NCI-H510A (cell line): Measurements from ENCODE around the gene TTF2.
"Not testable (repeated sequence)": the region's sequence is repeated elsewhere in the genome, so short reads cannot be mapped to it uniquely, and the experiment has no call there.

ENCODE experiments used
- DNase-seq: peaks from one replicate; lab custom pipeline; 2025; lab: John Stamatoyannopoulos, UW

Gene TTF2

DNA sequence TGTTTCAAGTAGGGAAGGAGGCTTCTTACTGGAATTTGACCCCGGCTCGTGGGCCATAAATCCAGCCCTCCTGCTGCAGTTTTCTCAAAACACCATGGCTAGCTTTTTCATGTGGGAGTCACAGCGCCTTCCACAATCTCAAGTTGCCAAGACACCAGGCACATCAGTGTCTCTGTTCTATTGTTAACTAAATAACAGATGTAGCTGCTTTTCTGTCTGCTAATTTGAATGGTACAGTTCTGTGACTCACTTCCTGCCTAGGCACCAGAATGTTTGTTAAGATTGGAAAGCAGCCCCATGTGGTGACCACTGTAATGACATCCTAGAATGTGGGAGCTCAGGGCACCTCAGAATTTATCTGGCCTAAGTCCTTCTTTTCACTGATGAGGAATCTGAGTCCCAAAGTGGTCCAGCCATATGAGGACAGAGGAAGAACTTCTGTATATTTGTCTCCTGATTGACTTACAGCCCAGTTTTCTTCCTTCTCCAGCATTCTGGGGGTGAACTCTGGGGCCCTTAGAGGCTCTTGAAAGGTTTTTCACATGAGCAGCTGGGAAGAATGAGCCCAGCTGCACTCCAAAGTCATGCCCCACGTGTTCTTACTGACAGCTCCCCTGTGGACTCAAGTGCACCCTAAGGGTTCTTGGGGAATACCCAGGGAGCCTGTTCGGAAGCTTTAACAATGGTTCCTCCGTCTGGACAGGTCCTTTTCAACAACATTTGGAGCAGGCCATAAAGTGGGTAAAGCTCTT lies 33.9 kb downstream of the TTF2 start:
- no peak for DNase-seq

DNA sequence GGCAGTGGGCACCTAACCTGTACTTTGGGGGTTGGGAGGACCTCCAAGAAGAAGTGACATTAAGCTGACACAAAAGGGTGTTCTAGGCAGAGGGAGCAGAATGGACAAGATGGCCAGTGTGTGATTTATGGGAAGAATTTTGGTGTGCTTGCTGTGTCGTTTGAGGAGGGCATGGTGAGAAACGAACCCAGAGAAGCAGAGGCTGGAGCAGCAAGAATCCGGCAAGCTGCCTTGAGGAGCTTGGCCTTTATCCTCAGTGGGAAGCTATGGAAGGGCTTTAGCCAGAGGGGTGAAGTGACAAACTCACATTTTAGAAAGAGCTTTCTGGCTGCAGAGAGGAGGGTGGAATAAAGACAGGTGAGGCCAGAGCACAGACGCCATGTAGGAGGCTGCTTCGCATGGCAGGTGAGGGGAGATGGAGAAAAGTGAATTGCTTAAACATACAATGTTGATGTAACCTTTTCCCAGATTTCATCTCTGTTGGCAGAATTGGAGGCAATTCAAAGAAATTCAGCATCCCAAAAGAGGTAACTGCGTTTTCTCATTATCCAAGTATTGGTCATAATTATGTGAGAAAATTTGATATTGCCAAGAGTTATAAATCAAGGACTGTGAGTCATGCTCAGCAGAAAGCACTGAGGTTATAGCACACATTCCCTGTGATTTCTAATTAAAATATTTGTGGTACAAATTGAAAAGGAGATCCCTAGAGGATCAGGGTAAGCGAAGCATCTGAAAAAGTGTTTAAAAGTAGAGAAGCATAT lies 34.9 kb downstream of the TTF2 start:
- no peak for DNase-seq

DNA sequence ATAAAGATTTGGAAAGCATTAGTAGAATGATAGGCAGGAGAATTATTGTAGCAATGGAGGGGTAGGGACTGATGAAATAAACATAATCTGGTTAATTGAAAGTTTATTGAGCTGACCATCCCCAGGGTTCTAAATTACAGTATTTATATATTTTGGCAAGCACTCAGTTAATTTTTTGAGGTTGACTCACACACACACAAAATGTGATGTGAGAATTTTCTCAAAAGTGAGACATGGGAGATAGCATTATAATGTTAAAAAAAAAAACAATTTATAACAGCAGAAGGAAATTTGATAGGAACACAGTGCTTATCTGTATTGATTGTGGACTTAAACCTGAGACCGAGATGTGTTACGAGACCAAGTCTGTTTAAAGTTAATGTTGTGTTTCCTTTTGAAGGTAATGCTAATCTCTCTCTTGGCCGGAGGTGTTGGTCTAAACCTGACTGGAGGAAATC lies 36.9 kb downstream of the TTF2 start:
- DNase-seq, result no peak

DNA sequence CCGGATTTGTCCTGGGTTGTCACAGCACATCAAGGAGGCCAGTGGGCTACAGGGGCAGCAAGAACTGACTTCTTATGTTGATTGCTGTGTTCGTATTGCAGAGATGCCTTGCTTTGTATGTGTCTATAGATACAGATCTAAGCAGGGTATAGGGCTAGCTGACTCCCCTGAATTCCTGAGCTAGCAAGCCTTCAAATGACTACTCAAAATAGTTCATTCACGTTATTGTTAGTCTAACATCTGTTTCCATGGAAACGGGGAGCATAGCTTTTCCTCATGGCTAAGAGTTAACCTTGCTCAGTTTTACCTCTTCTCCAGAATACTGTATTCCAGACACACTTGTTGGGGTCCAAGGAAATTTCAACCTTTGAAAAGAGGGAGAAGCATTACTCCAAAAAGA lies 37.3 kb downstream of the TTF2 start:
- DNase-seq, result no peak

DNA sequence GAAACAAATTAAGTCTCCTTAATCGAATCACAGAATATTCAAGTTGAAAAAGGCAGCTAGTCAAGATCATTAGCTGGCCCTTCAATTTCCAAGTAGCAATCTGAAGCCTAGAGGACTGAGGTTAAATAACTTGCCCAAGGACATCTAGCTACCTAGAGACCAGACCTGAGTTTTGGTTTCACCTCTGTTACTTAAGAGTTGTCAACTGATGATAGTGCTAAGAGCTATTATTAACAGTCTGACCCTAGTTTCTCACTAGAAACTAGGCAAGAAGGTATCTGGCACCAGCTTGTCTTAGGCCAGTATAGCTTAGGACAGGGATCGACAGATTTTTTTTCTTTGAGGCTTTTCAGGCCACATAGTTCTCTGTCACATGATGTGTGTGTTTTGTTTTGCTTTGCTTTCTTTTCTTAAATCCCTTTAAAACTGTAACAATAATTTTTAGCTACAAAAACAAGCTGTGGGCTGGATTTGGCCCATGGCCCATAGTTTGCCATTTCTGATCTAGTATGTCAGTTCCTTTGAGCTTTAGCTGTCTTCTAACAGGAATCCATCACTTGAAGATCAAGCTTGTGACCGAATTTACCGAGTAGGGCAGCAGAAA lies 38.3 kb downstream of the TTF2 start:
- no peak for DNase-seq

DNA sequence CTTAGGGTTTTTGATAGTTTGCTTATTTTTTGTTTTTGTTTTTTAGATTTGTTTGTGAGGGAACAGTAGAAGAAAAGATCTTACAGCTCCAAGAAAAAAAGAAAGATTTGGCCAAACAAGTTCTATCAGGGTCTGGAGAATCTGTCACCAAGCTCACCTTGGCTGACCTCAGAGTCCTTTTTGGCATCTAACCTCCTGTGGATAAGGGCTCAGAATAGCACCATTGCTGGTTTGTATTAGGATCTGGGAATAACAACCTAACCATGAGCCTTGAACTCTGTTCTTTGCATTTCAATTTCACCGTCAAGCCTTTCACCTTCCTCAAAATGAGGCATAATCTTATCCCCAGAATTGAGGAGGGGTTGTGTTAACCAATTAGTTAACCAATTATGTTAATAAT lies 41.2 kb downstream of the TTF2 start:
- DNase-seq, result no peak

DNA sequence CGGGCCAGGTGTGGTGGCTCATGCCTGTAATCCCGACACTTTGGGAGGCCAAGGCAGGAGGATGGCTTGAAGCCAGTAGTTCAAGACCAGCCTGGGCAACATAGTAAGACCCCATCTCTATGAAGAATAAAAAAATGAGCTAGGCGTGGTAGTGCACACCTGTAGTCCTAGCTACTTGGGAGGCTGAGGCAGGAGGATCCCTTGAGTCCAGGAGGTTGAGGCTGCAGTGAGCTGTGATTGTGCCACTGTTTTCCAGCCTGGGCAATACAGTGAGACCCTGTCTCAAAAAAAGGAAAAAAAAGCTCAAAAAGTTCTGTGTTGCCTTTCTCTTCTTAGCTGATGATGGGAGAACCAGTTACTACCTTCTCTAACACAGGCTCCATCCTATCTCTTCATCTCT lies 41.7 kb downstream of the TTF2 start:
- not testable (repeated sequence) for DNase-seq

DNA sequence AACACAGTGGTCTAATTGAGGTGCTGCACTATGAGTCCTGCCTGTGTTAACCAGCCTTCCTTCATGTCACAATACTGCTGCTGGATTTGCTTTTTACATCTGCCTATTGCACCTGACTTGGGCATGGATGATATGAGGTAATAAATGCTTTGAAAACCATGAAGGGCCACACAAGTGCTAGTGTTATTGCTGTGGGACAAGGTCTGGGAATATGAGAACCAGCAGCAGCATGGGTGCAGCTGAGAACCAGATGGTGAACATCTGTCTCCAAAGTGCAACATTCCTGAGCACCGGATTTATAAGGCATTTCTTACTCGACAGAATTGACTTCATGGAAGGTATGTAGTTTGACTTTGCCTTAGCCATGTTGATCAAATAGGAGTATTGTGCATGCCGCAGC lies 44.9 kb downstream of the TTF2 start:
- DNase-seq, result no peak

DNA sequence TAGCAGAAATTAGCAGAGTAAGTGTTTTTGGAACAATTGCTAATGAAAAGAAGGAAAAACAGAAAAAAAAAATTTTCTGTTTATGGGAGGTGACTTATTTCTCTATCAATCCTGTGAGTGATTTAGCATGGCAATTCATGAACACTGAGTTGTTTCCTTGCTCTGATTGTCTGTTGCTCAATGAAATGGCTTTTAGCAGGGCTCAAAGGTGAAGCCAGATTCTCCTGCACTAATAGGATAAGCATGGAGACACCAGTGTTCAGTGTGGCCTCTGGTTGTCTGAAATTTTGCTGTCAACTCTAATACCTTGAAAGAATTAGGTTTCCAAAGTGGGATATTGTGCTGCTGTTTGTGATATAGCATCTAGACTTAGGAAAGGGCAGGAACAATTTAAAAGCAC lies 45.6 kb downstream of the TTF2 start:
- no peak for DNase-seq

DNA sequence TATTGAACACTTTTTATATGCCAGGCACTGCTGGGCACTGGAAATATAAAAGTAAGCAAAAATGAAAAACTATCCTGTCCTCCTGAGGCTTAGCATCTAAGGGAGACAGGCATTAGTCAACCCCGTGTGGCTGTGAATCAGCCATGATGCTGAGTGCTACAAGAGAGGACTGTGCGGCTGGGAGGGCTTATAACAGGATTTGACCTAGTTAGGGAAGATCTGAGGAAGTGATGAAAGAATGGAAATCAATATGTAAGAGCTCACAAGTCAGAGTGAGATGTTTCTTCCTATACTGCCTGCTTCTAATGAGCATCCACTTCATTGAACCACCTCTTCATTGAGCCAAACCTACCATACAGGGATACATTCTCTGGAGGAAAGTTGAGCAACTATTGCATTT lies 46.4 kb downstream of the TTF2 start:
- no peak for DNase-seq

DNA sequence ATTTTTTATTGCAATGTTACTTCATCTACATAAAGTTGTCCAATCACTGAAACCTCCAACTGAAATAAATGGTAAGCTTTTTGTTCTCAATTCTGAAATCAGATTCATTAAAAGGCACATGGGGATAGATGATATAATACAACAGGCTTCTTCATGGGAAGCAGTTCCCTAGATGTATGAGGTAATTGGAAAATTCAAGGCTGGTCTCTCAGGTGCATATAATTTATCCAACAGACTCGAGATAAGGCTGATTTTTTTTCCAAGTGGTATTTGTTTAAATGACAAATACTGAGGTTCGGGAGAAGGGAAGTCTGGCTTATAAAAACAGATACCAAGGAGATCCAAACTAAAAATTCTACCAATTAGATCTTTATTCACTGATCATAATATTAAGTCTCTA lies 47.2 kb downstream of the TTF2 start:
- no peak for DNase-seq

DNA sequence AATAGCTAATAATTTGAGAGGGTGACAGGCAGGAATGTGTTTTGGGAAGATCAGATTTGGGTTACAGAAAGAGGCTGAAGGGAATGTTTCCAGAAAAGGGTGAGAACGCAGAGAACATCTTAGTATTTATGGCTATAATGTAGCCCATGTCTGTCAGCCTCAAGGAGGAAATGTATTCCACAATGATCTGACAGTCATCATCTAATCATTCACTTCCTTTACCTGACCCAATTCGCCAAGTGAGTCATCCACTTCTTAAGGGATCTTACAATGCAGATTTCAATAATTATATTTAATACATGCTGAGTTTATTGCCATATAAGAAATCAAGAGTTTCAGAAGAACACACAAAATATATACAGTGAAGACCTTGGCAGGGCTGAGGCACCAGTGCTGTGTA lies 50.6 kb downstream of the TTF2 start:
- DNase-seq, result no peak

DNA sequence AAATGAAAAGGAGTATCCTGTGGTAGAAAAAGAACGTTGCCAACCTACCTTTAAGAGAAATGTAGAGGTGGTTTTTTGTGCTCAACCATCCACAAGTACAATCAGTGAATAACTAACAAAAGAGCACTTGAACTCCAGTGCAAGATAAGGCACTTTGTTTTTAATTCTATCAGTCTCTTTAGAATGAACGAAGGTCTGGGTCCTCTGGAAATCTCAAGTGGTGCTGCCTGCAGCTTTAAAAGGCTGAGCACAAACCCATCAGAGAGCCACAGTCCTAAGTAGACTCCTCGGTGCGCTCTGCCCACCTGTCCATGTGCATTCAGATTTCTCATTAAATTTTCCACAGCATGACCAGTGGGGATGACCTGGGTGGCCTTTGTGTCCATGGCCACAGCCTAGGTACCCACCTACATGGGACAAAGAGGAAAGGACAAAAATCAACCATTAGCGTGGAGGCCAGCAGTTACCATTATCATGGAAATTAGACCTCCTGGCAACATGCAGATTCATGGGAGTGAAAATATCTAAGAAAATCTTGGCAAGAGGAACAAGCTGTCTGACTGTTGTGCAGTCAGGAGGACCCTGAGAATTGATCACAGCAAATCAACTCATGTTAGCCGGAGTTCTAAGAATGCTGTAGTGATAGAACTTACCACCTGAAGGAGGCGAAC lies 52.1 kb downstream of the TTF2 start:
- no peak for DNase-seq

DNA sequence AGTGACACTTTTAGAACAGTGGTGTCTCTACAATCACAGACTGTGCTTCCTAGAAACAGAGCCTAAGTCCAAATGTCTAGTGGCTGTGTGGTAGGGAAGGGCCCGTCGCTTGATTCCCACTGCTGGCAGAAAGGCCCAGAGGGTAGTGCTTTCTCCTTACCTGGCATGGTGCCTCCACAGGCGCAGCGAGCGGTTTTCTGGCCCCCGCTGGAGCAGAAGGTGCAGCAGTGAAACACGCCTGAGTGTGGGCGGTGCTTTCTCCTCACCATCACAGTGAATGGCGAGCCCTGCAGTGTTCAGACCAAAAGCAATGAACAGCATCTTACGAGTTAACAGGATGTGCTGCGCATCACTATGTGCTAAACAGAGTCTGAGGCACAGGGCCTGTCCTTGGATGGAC lies 53.1 kb downstream of the TTF2 start:
- DNase-seq, result no peak

DNA sequence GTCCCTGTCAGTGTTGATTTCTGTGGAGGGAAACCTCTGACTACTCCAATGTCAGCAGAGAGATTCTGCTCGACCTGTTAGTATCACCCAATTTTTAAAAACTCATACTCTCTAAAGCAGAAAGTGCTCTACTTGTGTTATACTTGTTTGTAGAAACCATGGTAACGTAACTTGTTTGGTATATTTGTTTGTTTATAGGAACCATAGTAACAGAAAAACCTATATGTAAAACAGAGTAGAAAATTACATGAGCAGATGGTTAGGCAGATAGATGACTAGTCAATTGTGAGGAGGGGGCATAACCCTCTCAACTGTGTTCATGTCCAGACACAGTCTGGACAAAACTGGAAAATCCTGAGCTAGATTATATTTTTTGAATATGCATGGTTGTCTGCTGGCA lies 54.8 kb downstream of the TTF2 start:
- DNase-seq, result no peak

DNA sequence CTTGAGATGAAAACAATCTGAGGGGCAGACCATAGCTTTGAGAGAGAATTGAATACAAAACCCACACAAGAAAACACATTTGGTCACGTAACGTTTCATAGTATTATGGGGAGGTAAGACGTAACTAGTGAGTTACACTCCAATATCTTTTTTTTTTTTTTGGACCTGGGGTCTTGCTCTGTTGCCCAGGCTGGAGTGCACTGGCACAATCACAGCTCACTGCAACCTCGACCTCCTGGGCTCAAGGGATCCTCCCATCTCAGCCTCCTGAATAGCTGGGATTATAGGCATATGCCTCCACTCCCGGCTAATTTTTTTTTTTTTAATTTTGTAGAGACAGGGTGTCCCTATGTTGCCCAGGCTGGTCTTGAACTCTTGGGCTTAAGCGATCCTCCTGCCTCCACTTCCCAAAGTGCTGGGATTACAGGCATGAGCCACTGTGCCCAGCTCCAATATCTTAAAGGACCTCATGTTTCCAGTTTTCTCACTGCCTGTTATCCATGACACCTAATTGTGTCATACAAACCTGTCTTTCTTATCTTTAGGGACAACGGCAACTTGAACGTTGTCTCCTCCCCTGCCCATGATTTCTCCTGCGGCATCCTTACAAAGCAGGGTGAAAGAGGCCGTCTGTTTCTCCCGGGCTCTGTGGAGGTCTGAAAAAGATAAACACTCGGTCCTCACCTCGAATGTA lies 56.1 kb downstream of the TTF2 start:
- DNase-seq, result no peak

DNA sequence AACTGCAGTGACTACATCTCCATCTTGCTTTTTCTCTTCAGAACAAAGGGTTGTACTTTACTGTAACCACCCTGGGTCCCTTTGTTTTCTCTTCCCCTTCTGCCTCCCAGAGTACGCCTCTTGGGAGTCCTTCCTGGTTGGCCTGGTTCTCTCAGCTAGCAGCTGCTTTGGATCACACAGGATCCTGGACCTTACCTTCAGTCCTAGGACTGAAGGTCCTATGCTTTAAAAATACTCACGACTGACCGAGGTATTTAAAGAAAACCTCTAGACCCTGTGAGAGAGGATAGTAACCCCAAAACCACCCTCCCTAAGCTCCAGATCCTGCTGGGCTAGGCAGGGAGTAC lies 56.6 kb downstream of the TTF2 start:
- no peak for DNase-seq

DNA sequence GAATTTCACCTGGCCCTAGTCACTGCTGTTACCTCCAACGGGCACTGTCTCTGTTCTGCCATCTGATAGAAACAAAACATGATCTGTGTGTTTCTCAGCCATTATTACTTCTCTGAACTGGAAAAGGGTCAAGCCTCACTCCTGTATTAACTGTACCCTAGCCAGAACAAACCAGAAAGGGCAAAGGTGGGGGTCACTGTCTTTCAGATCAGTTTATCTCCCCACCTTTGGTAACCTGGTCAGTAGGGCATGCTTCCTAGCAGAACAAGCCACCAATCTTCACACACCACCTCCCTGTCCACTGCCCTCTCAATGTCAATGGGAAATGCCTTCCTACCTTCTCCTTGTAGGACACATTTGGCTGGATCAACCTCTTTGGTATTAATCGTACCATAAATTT lies 57.6 kb downstream of the TTF2 start:
- DNase-seq, result no peak

DNA sequence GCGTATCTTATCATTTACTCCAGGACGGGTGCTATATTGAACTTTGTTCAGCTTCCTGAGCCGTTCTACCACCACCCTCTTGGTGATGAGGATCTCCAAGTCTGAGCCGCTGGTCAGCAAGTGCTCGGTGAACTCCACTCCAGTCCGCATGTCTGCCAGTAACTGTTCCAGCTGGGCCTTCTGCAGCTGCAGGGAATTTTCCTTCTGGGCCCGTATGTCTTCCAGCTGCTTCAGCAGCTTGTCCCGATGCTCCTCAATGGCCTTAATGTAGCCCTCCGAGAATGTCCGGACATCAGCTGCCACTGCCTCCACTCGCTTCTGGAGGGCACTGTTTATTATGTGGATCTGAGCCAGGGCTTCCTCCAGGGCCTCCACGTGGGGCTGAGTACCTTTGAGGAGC lies 58.0 kb downstream of the TTF2 start:
- DNase-seq, result no peak

DNA sequence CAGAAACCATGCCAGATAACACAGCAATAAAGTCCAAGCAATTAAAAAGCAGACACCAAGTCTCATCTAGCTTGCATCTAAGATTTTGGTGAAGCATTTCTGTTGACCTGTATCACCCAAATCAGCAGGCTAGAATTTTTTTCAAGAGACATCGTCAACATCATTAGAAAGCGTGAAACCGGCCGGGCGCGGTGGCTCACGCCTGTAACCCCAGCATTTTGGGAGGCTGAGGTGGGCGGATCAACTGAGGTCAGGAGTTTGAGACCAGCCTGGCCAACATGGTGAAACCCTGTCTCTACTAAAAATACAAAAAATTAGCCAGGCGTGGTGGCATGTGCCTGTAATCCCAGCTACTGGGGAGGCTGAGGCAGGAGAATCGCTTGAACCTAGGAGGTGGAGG lies 59.0 kb downstream of the TTF2 start:
- DNase-seq, result not testable (repeated sequence)

DNA sequence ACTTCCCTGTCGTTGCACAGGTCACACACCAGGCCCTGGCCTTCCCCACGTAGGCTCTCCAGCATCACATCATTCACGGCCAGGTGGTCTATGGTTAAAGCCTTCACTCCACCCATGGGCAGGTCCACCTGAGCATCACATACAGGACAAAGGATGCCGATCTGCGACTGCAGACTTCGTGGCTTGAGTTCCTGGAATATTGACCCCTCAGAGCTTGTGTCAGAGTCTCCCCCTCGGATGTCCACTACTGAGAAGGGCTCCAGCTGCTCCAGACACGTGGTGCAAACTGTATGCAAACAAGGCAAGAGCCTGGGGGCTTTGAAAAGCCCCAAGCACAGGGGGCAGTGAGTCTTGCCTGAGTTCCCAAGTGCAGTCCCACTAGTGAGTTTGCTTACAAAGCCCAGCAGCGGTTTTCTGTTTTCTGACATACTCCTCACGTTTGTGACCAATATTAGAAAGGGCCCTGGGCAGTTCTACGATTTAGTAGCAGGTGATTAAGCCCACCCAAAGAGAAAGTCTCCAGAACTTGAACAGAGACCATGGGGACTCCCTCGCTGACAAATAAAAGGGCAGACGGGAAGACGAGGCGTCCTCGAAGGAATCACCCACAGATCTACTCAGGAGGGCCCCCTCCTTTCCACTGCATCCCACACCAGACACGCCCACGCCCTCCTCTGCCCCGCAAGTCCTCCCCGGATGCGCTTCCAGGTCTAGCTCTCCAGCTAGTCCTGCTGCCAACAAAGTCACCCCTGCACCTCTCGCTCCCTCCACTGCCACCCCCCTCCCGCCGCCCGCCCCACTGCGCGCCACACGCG lies 60.9 kb downstream of the TTF2 start:
- peak; percentile 40 for DNase-seq
